ENCODE results near the gene SMARCC2. TPM values are rescaled to one million over a fixed set of nuclear protein-coding genes. Genes with fewer than 3 reads are reported as not detected.

SMARCC2 gene
- total RNA-seq, 1 experiment from 2014 or later: 38.4 TPM

DNA sequence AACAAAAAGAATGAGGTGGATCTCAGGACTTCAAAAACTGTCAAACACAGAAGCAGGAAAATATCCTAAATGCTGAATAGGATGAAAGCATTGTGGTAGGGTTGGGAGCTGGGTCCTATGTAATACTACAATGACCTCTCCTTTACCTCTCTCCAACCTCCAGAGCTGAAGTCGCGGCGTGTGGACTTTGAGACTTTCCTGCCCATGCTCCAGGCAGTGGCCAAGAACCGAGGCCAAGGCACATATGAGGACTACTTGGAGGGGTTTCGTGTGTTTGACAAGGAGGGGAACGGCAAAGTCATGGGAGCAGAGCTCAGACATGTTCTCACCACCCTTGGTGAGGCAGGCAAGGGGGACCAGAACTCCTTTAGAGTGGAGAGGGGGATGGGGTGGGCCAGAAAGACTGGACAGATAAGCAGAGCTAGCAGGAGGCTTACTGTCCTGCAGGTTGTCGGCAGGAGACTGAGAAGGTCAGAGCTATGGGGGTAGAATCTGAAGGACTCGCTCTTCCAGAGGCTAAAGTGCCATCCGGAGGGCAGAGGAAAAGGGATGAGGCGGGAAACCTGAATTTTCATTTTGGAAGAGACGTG is 33.9 kb downstream of the SMARCC2 start:
- no TSS peak for BruUV-seq (replicated peaks)
- Histone ChIP-seq H3K4me2 (ENCODE audit: low read length) (no peak overlapping the region), H3K9me2 (replicated peaks; ENCODE audit: low read length) (no peaks in the 10 kb centered on the region), H3K27ac (ENCODE audit: low read length) (no peak overlapping the region), H3K9me3 (ENCODE audit: low read length) (no peaks in the 10 kb centered on the region), H2AFZ (ENCODE audit: low read length) (no peak overlapping the region), H4K20me1 (ENCODE audit: low read length) (peaks cover 18% of the 10 kb centered on the region), H3F3A (ENCODE audit: low read length, unreplicated experiment) (peaks cover 3% of the 10 kb centered on the region), H3K36me3 (ENCODE audit: low read depth, low read length) (peaks cover 13% of the 10 kb centered on the region), H3K4me1 (ENCODE audit: insufficient read depth, low read length) (peaks cover 37% of the 10 kb centered on the region), H3K27me3 (ENCODE audit: low read length) (no peaks in the 10 kb centered on the region), H3K4me3 (ENCODE audit: low read length) (no peak overlapping the region), H3K79me2 (ENCODE audit: low read length) (peaks cover 34% of the 10 kb centered on the region), H3K9ac (ENCODE audit: low read length) (no peak overlapping the region)
- ATAC-seq (no peak), DNase-seq (no peak)
- intact Hi-C loops (cut with micrococcal nuclease): loop anchor here (5.0 kb wide), 1 partner anchor 38 kb away; the partner anchor contains the start of genes RPL41 and ZC3H10
- TF ChIP-seq, protein P1, sequence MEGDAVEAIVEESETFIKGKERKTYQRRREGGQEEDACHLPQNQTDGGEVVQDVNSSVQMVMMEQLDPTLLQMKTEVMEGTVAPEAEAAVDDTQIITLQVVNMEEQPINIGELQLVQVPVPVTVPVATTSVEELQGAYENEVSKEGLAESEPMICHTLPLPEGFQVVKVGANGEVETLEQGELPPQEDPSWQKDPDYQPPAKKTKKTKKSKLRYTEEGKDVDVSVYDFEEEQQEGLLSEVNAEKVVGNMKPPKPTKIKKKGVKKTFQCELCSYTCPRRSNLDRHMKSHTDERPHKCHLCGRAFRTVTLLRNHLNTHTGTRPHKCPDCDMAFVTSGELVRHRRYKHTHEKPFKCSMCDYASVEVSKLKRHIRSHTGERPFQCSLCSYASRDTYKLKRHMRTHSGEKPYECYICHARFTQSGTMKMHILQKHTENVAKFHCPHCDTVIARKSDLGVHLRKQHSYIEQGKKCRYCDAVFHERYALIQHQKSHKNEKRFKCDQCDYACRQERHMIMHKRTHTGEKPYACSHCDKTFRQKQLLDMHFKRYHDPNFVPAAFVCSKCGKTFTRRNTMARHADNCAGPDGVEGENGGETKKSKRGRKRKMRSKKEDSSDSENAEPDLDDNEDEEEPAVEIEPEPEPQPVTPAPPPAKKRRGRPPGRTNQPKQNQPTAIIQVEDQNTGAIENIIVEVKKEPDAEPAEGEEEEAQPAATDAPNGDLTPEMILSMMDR (conservative IDR thresholded peaks at IDR 0.05; ENCODE audit: low read depth, low read length): no peak
- TF ChIP-seq EZH2 (IDR thresholded peaks at IDR 0.05; ENCODE audit: low read length, unreplicated experiment) (no peak), EZH2phosphoT487 (IDR thresholded peaks at IDR 0.05; ENCODE audit: borderline replicate concordance, low read length) (no peak)
- ChIA-PET CTCF (no interaction called here), POLR2A (ENCODE audit: unreplicated experiment) (no interaction called here)

DNA sequence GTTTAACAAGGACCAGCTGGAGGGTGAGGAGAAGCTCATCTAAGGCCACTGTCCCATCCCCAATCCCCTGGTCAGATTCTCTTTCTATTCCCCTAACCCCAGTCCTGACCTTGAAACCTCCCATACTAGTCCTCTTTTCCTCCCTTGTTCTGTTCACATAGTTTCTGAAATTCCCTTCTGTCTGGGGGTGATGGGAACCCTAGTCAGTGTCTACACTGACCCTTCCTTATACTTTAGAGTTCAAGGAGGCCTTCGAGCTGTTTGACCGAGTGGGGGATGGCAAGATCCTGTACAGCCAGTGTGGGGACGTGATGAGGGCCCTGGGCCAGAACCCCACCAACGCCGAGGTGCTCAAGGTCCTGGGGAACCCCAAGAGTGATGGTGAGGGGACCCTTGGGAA is 34.5 kb downstream of the SMARCC2 start:
- no peak overlapping the region for H3K27ac ChIP-seq (ENCODE audit: low read length)
- H3K4me3 ChIP-seq (ENCODE audit: low read length): no peak overlapping the region
- ChIA-PET CTCF (no interaction called here), POLR2A (ENCODE audit: unreplicated experiment) (no interaction called here)
- H3K4me2 ChIP-seq (ENCODE audit: low read length): no peak overlapping the region
- H3F3A ChIP-seq (ENCODE audit: low read length, unreplicated experiment): peaks cover 3% of the 10 kb centered on the region
- H4K20me1 ChIP-seq (ENCODE audit: low read length): peaks cover 12% of the 10 kb centered on the region
- no peak overlapping the region for H3K9ac ChIP-seq (ENCODE audit: low read length)
- peaks cover 29% of the 10 kb centered on the region for H3K79me2 ChIP-seq (ENCODE audit: low read length)
- H2AFZ ChIP-seq (ENCODE audit: low read length): no peak overlapping the region
- DNase-seq: no peak
- H3K4me1 ChIP-seq (ENCODE audit: insufficient read depth, low read length): peaks cover 31% of the 10 kb centered on the region
- TF ChIP-seq, protein P1 (conservative IDR thresholded peaks at IDR 0.05; ENCODE audit: low read depth, low read length): no peak
- TF ChIP-seq EZH2 (IDR thresholded peaks at IDR 0.05; ENCODE audit: low read length, unreplicated experiment): no peak
- TF ChIP-seq EZH2phosphoT487 (IDR thresholded peaks at IDR 0.05; ENCODE audit: borderline replicate concordance, low read length): no peak
- BruUV-seq (replicated peaks): no TSS peak
- H3K36me3 ChIP-seq (ENCODE audit: low read depth, low read length): peaks cover 8% of the 10 kb centered on the region
- H3K9me2 ChIP-seq (replicated peaks; ENCODE audit: low read length): no peaks in the 10 kb centered on the region
- ATAC-seq: no peak
- intact Hi-C loops (cut with micrococcal nuclease): loop anchor here (5.0 kb wide), 1 partner anchor 38 kb away; the partner anchor contains the start of genes RPL41 and ZC3H10
- H3K9me3 ChIP-seq (ENCODE audit: low read length): no peaks in the 10 kb centered on the region
- no peaks in the 10 kb centered on the region for H3K27me3 ChIP-seq (ENCODE audit: low read length)

DNA sequence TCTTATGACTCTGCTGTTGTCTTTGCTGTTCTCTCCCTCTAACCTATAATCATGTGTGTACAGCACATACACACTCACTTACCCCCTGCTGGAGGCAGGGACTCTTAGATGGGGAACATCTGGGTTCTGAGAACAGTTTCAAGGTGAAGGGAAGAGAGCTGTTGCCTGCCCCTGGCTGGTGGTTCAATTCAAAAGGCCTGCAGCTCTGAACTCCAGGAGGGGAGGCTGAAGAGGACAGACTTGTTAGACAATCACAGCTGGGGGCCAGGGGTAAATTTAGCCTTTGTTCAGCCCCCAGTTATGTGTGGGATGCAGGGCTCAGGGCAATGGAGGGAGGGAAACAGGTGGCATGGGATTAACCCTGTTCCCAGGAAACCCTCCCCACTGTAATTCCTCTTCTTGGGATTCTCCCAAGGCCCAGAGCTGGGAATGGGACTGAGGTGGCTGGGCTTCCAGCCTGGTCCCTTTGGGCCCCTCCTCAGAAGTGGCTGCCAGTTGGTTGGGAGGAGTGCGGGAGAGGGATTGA is 35.0 kb downstream of the SMARCC2 start:
- peaks cover 3% of the 10 kb centered on the region for H3F3A ChIP-seq (ENCODE audit: low read length, unreplicated experiment)
- peaks cover 26% of the 10 kb centered on the region for H3K4me1 ChIP-seq (ENCODE audit: insufficient read depth, low read length)
- H4K20me1 ChIP-seq (ENCODE audit: low read length): peaks cover 7% of the 10 kb centered on the region
- no peak overlapping the region for H3K27ac ChIP-seq (ENCODE audit: low read length)
- peak overlapping the region; percentile 99; the same call in 1 of the 2 replicates for H3K4me2 ChIP-seq (ENCODE audit: low read length)
- H3K9ac ChIP-seq (ENCODE audit: low read length): no peak overlapping the region
- BruUV-seq (replicated peaks): no TSS peak
- no peak overlapping the region for H2AFZ ChIP-seq (ENCODE audit: low read length)
- H3K4me3 ChIP-seq (ENCODE audit: low read length): no peak overlapping the region
- H3K36me3 ChIP-seq (ENCODE audit: low read depth, low read length): peaks cover 2% of the 10 kb centered on the region; the same call in 1 of the 2 replicates
- TF ChIP-seq, protein P1 (conservative IDR thresholded peaks at IDR 0.05; ENCODE audit: low read depth, low read length): no peak
- TF ChIP-seq EZH2phosphoT487 (IDR thresholded peaks at IDR 0.05; ENCODE audit: borderline replicate concordance, low read length): no peak
- TF ChIP-seq EZH2 (IDR thresholded peaks at IDR 0.05; ENCODE audit: low read length, unreplicated experiment): no peak
- CTCF ChIA-PET: no interaction called here
- POLR2A ChIA-PET (ENCODE audit: unreplicated experiment): no interaction called here
- no peaks in the 10 kb centered on the region for H3K9me3 ChIP-seq (ENCODE audit: low read length)
- no peak for ATAC-seq
- H3K9me2 ChIP-seq (replicated peaks; ENCODE audit: low read length): no peaks in the 10 kb centered on the region
- no peaks in the 10 kb centered on the region for H3K27me3 ChIP-seq (ENCODE audit: low read length)
- no peak for DNase-seq
- intact Hi-C loops (cut with micrococcal nuclease): no loop called here
- peaks cover 24% of the 10 kb centered on the region for H3K79me2 ChIP-seq (ENCODE audit: low read length)
